ENCODE data around the gene CEMP1.

The CEMP1 gene

DNA sequence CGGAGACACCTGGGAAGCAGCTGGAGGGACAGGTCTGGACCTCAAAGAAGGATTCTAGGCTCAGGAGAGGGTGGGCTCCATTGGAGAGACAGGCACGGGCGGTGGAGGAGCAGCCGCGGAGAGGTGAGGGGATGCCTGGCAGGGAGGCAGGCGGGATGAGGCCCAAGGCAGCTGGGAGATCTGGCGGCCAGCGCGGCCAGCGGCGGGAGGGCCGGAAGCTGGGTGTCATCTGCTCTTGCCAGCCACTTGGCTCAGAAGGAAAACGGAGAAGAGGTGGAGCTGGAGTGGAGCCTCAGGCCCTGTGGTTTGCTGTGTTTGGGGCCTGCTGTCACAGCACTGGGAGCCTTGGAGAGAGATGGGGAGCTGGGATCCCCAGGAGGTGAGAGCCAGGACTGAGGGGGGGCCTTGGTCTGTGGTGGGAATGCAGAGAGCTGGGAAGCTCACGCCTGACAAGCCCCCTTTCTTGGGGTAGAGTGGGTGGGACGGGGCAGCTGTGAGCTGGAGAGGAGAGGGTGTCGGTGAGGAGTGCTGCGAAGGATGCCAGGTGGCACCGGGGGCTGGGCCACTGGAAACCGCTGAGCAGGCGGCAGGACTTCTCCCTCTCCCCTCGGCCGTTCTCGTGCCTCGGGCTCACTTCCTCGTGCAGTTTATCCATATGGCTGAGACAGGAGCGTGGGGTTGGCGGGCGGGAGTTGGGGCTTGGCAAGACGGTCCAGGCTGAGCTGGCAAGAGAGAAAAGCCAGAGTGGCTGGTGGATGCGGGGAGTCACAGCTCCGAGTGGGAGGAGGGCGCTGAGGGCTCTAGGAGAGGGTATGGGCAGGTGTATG, 48.3 kb downstream of the CEMP1 start:
- Histone ChIP-seq H3K4me1 (ENCODE audit: low read length) (peaks cover 15% of the 10 kb centered on the region), H3K9me3 (ENCODE audit: insufficient read depth, low read length) (no peaks in the 10 kb centered on the region)

DNA sequence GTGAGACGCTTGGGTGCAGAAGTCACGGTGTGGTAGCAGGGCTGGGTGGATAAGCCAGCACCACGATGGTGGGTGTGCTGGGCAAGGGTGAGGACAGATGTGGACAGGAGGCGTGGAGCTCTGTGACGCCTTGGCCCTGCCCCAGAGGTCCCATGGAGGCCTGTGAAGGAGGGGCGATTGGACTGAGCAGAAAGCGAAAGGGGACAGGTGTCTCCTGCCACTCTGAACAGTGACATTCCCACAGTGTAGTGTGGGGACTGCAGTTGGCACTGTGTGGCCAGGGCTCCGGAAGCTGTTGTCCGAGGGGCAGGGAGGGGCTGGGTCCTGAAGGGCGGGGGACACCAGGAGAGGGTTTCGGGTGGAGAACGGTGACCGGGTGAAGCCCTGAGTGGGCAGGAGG, 49.0 kb downstream of the CEMP1 start:
- Histone ChIP-seq H3K79me2 (ENCODE audit: low read length) (no peaks in the 10 kb centered on the region), H3K9ac (ENCODE audit: low read length) (no peak overlapping the region), H4K20me1 (ENCODE audit: insufficient read depth, low read length) (no peaks in the 10 kb centered on the region), H3K4me2 (ENCODE audit: low read length) (no peak overlapping the region), H3K27me3 (ENCODE audit: low read depth, low read length) (no peaks in the 10 kb centered on the region), H3K9me3 (ENCODE audit: insufficient read depth, low read length) (no peaks in the 10 kb centered on the region), H3K4me1 (ENCODE audit: low read length) (peaks cover 8% of the 10 kb centered on the region), H3K27ac (ENCODE audit: low read length) (no peak overlapping the region), H2AFZ (ENCODE audit: low read depth, low read length) (no peak overlapping the region), H3K4me3 (ENCODE audit: low read length) (no peak overlapping the region), H3K36me3 (replicated peaks; ENCODE audit: low read depth, low read length) (no peaks in the 10 kb centered on the region)
- TF ChIP-seq, protein P1, sequence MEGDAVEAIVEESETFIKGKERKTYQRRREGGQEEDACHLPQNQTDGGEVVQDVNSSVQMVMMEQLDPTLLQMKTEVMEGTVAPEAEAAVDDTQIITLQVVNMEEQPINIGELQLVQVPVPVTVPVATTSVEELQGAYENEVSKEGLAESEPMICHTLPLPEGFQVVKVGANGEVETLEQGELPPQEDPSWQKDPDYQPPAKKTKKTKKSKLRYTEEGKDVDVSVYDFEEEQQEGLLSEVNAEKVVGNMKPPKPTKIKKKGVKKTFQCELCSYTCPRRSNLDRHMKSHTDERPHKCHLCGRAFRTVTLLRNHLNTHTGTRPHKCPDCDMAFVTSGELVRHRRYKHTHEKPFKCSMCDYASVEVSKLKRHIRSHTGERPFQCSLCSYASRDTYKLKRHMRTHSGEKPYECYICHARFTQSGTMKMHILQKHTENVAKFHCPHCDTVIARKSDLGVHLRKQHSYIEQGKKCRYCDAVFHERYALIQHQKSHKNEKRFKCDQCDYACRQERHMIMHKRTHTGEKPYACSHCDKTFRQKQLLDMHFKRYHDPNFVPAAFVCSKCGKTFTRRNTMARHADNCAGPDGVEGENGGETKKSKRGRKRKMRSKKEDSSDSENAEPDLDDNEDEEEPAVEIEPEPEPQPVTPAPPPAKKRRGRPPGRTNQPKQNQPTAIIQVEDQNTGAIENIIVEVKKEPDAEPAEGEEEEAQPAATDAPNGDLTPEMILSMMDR (IDR thresholded peaks at IDR 0.05; ENCODE audit: low read depth, low read length) = no peak

More for the DNA sequence above, 48.3 kb downstream of the CEMP1 start:
- no peaks in the 10 kb centered on the region for H4K20me1 ChIP-seq (ENCODE audit: insufficient read depth, low read length)
- H3K4me2 ChIP-seq (ENCODE audit: low read length) = no peak overlapping the region
- no peaks in the 10 kb centered on the region for H3K27me3 ChIP-seq (ENCODE audit: low read depth, low read length)
- 0 out of 2 replicates have a peak, but pooled peaks cover 2% of the 10 kb centered on the region for H3K79me2 ChIP-seq (ENCODE audit: low read length)
- H3K4me3 ChIP-seq (ENCODE audit: low read length) = no peak overlapping the region
- no peak overlapping the region for H3K27ac ChIP-seq (ENCODE audit: low read length)
- no peaks in the 10 kb centered on the region for H3K36me3 ChIP-seq (replicated peaks; ENCODE audit: low read depth, low read length)
- no peak overlapping the region for H3K9ac ChIP-seq (ENCODE audit: low read length)
- H2AFZ ChIP-seq (ENCODE audit: low read depth, low read length) = no peak overlapping the region
- TF ChIP-seq, protein P1 (IDR thresholded peaks at IDR 0.05; ENCODE audit: low read depth, low read length) = no peak
- no peak for TF ChIP-seq EZH2phosphoT487 (IDR thresholded peaks at IDR 0.05; ENCODE audit: low read depth)

DNA sequence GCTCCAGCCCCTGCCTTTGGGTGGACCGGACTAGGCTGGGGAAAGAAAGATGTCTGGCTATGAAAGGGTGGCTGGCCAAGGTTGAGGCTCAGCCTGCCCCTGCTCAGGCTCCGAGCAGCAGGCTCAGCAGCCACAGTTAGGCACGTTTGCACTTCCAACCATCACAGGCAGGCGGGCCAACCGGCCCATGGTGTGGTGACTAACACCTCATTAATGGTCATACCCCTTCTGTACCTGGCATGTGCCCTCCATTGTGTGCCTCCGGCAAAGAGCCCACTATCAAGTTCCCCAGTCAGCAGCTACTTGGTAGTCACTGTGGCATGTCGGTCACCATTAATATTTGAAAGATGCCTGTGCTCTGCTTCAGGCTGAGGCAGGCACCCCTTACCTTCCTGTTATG, 49.5 kb downstream of the CEMP1 start:
- Histone ChIP-seq H2AFZ (ENCODE audit: low read depth, low read length) (no peak overlapping the region), H3K4me1 (ENCODE audit: low read length) (peaks cover 3% of the 10 kb centered on the region), H3K4me2 (ENCODE audit: low read length) (no peak overlapping the region), H3K27ac (ENCODE audit: low read length) (no peak overlapping the region), H3K4me3 (ENCODE audit: low read length) (no peak overlapping the region), H3K9me3 (ENCODE audit: insufficient read depth, low read length) (no peaks in the 10 kb centered on the region), H3K9ac (ENCODE audit: low read length) (no peak overlapping the region), H3K27me3 (ENCODE audit: low read depth, low read length) (no peaks in the 10 kb centered on the region), H4K20me1 (ENCODE audit: insufficient read depth, low read length) (no peaks in the 10 kb centered on the region), H3K36me3 (replicated peaks; ENCODE audit: low read depth, low read length) (no peaks in the 10 kb centered on the region), H3K79me2 (ENCODE audit: low read length) (no peaks in the 10 kb centered on the region)
- no peak for TF ChIP-seq EZH2phosphoT487 (IDR thresholded peaks at IDR 0.05; ENCODE audit: low read depth)
- TF ChIP-seq, protein P1 (IDR thresholded peaks at IDR 0.05; ENCODE audit: low read depth, low read length) = no peak

DNA sequence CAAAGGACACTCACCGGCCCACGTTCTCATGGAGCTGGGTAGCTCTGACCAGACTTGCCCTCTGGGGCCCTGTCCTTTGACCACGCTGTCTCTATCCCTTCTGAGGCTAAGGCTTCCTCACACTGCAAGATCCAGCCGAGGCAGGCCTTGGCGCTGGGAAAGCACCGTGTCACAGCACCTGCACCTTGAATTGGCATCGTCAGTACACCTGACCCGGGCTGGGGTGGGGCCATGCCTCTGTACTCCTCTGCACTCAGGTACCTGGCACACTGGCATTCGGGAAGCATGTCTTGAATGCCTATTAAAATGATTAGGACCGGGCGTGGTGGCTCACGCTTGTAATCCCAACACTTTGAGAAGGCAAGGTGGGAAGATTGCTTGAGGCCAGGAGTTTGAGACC, 50.3 kb downstream of the CEMP1 start:
- Histone ChIP-seq H3K9ac (ENCODE audit: low read length) (no peak overlapping the region), H3K27me3 (ENCODE audit: low read depth, low read length) (no peaks in the 10 kb centered on the region), H3K4me1 (ENCODE audit: low read length) (peaks cover 2% of the 10 kb centered on the region), H2AFZ (ENCODE audit: low read depth, low read length) (no peak overlapping the region), H3K4me2 (ENCODE audit: low read length) (no peak overlapping the region), H3K79me2 (ENCODE audit: low read length) (peaks cover 3% of the 10 kb centered on the region; the same call in 1 of the 2 replicates), H4K20me1 (ENCODE audit: insufficient read depth, low read length) (peaks cover 4% of the 10 kb centered on the region; the same call in 1 of the 2 replicates), H3K9me3 (ENCODE audit: insufficient read depth, low read length) (no peaks in the 10 kb centered on the region), H3K36me3 (replicated peaks; ENCODE audit: low read depth, low read length) (no peaks in the 10 kb centered on the region), H3K4me3 (ENCODE audit: low read length) (no peak overlapping the region), H3K27ac (ENCODE audit: low read length) (no peak overlapping the region)
- no peak for TF ChIP-seq EZH2phosphoT487 (IDR thresholded peaks at IDR 0.05; ENCODE audit: low read depth)
- TF ChIP-seq, protein P1 (IDR thresholded peaks at IDR 0.05; ENCODE audit: low read depth, low read length) = no peak
